ENCODE results near the gene PFDN2. TPM values are rescaled to one million over a fixed set of nuclear protein-coding genes. Genes with fewer than 3 reads are reported as not detected.

Gene PFDN2
- total RNA-seq, 2 donors from 2014 or later, result 50.5 to 63.7 TPM

DNA sequence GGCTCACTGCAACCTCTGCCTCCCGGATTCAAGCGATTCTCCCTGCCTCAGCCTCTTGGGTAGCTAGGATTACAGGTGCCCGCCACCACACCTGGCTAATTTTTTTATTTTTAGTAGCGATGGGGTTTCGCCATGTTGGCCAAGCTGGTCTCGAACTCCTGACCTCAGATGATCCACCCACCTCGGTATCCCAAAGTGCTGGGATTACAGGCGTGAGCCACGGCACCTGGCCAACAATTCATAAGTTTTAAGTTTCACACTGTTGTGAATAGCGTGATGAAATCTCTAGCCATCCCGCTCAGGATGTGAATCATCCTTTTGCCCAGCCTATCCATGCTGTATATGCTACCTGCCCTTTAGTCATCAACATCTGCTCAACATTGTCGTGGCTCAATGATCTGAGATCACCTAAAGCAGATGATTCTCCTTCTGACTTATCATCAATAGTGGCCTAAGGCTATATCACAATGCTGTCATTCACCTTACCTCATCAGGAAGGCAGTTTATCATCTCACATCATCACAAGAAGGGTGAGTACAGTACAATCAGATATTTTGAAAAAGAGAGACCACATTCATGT is 2.6 kb downstream of the PFDN2 start:
- intact Hi-C loops (cut with DNase I), result no loop called here
- no peak for ATAC-seq

GRCh38 chr1:161114556-161114955 is 3.3 kb downstream of the PFDN2 start:
- intact Hi-C loops (cut with DNase I), result no loop called here
- no peak for DNase-seq
- no peak for ATAC-seq

More for the DNA sequence above, 2.6 kb downstream of the PFDN2 start:
- DNase-seq, result no peak

GRCh38 chr1:161113915-161114314 is 3.9 kb downstream of the PFDN2 start:
- no peak for ATAC-seq
- intact Hi-C loops (cut with DNase I), result no loop called here
- no peak for DNase-seq

- intact Hi-C loops (cut with DNase I), result no loop called here
- no peak for ATAC-seq
- DNase-seq, result no peak
These were observed 6.3 kb downstream of the PFDN2 start for GRCh38 chr1:161111527-161111926.

DNA sequence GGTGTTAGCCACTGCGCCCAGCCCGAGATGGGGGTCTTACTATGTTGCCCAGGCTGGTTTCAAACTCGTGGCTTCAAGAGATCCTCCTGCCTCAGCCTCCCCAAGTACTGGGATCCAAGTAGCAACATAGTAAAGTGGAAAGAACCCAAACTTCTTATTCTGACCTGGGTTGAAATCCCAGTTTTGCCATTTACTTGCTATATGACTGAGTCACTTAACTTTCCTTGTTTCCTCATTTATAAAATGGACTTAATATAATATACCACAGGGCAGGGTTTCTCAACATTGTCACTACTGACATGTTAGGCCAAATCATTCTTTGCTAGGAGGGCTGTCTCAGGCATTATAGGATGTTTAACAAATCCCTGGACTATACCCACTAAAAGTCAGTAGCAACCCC is 6.7 kb downstream of the PFDN2 start:
- ATAC-seq (no peak), DNase-seq (no peak)
- intact Hi-C loops (cut with DNase I), result no loop called here

GRCh38 chr1:161106431-161106830 is 11.4 kb downstream of the PFDN2 start:
- DNase-seq, result no peak
- intact Hi-C loops (cut with DNase I), result no loop called here
- no peak for ATAC-seq

DNA sequence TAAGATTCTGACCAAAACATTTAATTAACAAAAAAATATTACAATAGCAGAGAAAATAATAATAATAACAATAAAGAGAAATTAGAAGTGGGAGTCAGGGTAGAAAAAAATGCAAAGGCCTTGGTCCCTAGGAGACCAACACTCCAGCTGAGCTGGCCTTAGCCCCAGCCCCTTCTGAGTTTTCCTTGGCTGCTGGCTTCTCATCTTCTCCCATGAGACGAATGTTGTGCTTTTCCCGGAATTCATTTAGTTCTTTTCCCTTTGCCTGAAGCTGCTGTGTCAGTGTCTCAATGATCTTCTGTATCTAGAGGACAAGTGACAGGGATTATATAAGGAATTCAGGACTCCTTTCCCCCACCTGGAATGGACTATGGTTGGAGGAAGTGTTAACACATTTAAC is 17.3 kb downstream of the PFDN2 start:
- intact Hi-C loops (cut with DNase I), result no loop called here
- DNase-seq (no peak), ATAC-seq (no peak)

DNA sequence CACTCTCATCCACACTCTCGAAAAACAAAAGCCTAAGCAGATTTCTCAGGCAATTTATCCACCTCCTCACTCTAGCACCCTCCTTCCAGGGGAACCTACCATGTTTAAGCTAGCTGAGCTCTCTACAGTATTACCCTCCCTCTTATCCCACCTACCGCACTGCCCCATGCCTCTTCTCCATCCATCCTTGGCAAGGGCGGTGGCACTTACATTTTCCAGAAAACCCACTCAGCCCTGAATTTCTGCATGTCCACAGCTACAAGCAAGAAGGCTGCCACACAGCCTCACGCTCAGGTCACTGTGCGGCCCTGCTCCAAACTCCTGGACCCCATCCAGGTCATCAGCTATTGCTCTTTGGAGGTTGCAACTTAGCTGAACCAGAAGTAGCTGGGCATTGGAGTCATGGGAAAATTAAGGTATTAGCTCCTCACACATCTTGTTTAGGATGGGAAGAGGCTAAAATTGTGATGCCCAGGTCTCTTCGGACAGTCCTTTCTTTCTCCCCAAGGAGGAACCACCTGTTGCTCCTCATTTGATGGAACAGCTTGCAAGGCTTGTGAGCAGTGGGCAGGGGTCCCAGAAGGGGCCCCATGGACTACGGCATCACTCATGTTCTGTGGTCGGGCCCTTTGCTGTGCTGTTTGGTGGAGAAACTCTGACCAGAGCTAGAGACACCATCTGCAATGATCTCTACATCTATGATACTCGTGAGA is 18.6 kb downstream of the PFDN2 start:
- no peak for ATAC-seq
- intact Hi-C loops (cut with DNase I), result loop anchor here (5.0 to 10.0 kb wide), 2 partner anchors 102 to 264 kb away; no protein-coding TSS in a partner anchor
- DNase-seq, result no peak

DNA sequence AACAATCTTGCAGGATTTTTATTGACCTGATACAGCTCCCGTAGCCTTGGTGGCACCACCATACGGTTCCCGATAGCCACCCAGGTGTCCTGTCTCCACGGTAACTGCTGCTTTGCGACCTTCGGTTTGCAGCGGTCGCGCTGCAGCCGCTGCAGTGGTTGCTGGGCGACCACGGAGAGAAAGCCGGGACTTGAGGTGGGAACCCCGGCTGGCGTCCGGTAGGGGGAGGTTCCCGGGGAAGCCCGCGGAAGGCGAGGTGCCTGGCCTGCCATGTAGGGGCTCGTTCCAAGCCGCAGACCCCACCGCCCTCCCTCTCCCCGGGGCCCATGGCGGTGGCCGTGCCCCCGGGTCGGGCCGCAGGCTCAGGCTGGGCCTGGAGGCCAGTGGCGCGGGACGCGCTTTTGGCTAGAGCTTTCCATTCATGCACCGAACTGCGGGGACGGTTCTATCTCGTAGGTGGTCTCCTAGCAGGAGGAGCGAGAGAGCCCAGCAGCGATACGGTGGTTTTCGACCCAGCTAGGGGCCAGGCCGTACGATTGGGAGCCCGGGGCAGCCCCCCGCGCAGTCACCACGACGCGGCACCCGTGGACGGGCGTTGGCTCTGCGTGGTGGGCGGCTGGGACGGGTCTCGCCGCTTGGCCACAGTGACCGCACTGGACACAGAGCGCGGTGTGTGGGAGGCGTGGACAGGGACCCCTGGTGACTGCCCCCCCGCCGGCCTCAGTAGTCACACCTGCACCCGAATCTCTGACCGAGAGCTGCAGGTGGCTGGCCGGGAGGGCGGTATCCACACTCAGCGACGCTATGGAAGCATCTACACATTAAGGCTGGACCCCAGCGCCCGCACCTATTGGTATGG is 19.4 kb downstream of the PFDN2 start, which contains the start of gene KLHDC9:
Gene KLHDC9 (plus strand): TSS at position 152 of the 859 bp plus-strand sequence. CDS start 175 bp downstream, at position 327.
- ATAC-seq (peak; percentile 66 to 84), DNase-seq (peak; percentile 82)
- intact Hi-C loops (cut with DNase I), result loop anchor here (5.0 to 10.0 kb wide), 2 partner anchors 101 to 264 kb away; no protein-coding TSS in a partner anchor

DNA sequence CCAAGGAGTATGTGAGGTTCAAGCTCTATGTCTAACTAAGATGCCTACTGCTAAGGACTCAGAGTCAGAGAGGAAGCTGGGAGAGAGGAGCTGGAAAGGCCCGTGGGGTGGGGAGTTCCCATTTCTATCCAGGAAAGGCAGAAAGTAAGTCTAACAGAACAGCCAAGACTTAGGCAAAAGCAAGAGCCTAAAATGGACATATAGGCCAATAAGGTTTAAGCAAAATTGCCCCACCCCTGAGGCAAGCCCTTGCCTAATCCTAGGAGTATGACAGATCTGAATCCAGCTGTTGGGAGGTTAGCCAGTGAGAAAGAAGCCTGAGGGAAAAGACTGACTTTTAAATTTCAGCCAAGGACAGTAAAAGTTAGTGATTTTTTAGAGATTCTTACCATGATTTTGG is 21.3 kb downstream of the PFDN2 start:
- peak; percentile 55 for DNase-seq
- intact Hi-C loops (cut with DNase I), result loop anchor here (2.0 to 10.0 kb wide), 3 partner anchors 99 to 262 kb away; no protein-coding TSS in a partner anchor
- ATAC-seq, result peak; percentile 21 to 64

GRCh38 chr1:161096015-161096414 is 21.8 kb downstream of the PFDN2 start:
- no peak for ATAC-seq
- no peak for DNase-seq
- intact Hi-C loops (cut with DNase I), result loop anchor here (2.0 to 10.0 kb wide), 3 partner anchors 99 to 261 kb away; no protein-coding TSS in a partner anchor

GRCh38 chr1:161095230-161095629 is 22.6 kb downstream of the PFDN2 start:
- intact Hi-C loops (cut with DNase I), result loop anchor here (5.0 to 10.0 kb wide), 2 partner anchors 98 to 260 kb away; no protein-coding TSS in a partner anchor
- no peak for DNase-seq
- ATAC-seq, result no peak

GRCh38 chr1:161094481-161094880 is 23.4 kb downstream of the PFDN2 start:
- intact Hi-C loops (cut with DNase I), result loop anchor here (10.0 kb wide), 1 partner anchor 260 kb away; no protein-coding TSS in a partner anchor
- no peak for DNase-seq
- ATAC-seq, result no peak

DNA sequence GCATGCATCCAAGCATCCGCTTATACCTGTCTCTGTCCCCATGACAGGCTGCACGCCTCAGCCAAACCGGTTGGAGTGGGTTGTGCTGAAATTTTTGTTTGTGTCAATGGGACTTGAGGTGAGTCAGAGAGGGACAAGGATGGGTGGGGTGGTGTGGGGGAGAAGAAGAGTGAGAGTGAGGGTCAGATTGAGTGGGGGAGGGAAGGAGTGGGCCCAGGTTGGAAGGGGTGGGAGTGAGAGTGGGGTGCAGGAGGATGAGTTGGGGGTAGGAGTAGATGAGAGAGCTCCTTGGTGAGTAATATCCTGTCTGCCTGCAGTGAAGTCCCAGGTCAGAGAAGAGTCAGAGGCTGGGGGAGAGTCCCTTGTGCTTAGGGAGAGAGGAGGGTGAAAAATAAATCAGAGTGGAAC is 25.2 kb downstream of the PFDN2 start:
- ATAC-seq, result no peak
- no peak for DNase-seq
- intact Hi-C loops (cut with DNase I), result loop anchor here (10.0 kb wide), 1 partner anchor 258 kb away; no protein-coding TSS in a partner anchor

GRCh38 chr1:161091796-161092507 is 25.9 kb downstream of the PFDN2 start:
- intact Hi-C loops (cut with DNase I), result loop anchor here (10.0 kb wide), 1 partner anchor 257 kb away; no protein-coding TSS in a partner anchor
- DNase-seq (no peak), ATAC-seq (no peak)

GRCh38 chr1:161091093-161091492 is 26.7 kb downstream of the PFDN2 start:
- no peak for ATAC-seq
- DNase-seq, result no peak
- intact Hi-C loops (cut with DNase I), result loop anchor here (10.0 kb wide), 1 partner anchor 256 kb away; no protein-coding TSS in a partner anchor

DNA sequence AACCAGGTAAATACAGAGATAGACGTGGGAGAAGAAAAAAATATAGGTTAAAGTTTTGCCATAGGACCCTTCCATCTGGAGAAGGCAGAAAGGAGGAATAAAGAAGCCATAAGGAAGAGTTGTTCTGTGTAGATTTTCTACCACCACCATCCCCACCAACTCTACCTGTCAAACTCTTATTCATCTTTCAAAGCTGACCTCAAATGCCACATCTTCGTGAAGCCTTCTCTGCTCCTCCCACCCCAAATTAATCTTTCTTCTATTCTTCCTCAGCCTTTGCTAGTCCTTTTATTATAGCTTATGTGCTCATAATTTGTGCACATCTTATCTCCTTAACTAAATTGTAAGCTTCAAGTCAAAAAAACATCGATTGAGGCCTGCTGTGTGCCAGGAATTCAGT is 27.2 kb downstream of the PFDN2 start:
- no peak for ATAC-seq
- intact Hi-C loops (cut with DNase I), result loop anchor here (10.0 kb wide), 1 partner anchor 256 kb away; no protein-coding TSS in a partner anchor

GRCh38 chr1:161089938-161090337 is 27.9 kb downstream of the PFDN2 start:
- intact Hi-C loops (cut with DNase I), result loop anchor here (10.0 kb wide), 1 partner anchor 255 kb away; no protein-coding TSS in a partner anchor
- no peak for ATAC-seq
- DNase-seq, result no peak

More for the DNA sequence above, 27.2 kb downstream of the PFDN2 start:
- no peak for DNase-seq
